Fibroblast of gingiva (primary cell): Measurements from ENCODE around the gene TMEM69.
"Not testable (repeated sequence)": the region's sequence is repeated elsewhere in the genome, so short reads cannot be mapped to it uniquely, and the experiment has no call there.

Source experiments
- DNase-seq: peaks from one replicate; pipeline ENCODE4 v3.0.0-alpha.2; 2011; ENCODE audit warnings: low read depth

TMEM69 gene

GRCh38 chr1:45677751-45678245 lies 10.2 kb upstream of the TMEM69 start:
- DNase-seq, result no peak

- DNase-seq, result no peak
These were observed 9.5 kb upstream of the TMEM69 start for GRCh38 chr1:45678489-45678888.

DNA sequence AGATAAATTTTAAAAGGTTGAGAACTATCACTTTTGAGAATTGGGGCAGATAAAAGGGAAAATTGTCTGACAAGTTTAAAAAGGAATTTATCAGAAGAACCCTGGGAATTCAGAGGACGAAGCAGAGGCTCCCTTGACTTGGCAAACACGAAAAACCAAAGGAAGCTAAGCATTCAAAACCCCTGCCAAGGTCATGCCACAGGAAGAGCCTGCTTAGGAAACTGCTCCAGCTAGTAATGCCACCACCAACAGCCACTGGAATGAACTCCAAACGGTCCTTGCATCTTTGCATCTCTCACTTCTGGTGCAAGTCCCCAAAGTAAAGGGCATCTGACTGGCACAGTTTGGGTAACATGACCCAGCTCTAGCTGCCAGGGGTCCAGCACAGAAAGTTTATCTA lies 8.9 kb upstream of the TMEM69 start:
- DNase-seq, result peak; percentile 73

DNA sequence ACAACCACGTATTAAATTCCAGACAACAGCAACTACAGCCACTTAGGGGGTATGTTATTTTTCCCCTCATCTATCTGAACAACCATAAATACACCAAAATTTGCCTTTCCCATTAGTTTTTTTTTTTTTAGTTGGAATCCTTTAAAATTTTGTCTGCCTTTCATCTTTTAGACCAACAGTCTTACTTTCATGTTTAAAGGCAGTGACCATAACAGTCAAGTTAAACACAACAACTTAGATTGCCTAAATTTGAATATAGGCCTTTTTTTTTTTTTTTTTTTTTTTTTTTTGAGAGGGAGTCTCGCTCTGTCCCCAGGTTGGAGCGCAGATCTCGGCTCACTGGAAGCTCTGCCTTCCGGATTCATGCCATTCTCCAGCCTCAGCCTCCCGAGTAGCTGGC lies 5.0 kb upstream of the TMEM69 start:
- no peak for DNase-seq

GRCh38 chr1:45684402-45684801 lies 3.6 kb upstream of the TMEM69 start:
- no peak for DNase-seq

DNA sequence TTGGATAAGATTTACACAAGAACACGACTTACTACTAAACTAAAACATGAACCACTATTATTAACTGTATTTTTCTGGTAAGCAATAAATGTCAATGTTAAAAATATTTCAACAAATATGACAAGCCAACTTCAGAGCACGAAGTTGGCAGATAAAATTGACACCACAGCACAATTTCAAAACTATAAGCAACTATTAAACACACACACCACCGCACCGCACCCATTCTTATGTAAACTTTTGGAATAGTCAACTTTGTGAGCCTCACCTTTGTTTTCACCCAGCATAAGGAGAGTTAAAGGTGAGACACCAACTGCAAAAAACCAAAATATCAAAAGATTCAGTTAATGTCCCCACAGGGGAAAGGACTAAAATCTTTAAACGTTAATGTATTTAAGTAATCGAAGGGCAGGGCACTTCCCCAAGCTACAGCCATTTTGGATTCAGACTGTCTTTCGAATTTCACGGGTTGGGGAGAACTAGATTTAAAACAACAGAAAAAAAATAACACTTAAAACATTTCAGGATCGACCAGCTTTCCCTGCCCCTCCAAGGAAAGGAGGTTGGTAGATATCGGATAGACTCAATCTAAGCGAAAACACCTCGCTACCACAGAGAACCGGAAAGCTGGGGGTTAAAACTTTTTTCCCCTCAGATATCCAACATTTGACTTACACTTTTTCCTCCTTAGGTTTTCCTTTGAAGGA lies 2.5 kb upstream of the TMEM69 start:
- no peak for DNase-seq

GRCh38 chr1:45686015-45686287 lies 2.0 kb upstream of the TMEM69 start:
- DNase-seq, result no peak

- DNase-seq, result peak; percentile 97
These were observed 1.5 kb upstream of the TMEM69 start, which contains the start of gene GPBP1L1 for GRCh38 chr1:45686288-45687013. Gene GPBP1L1 (minus strand): TSS chr1:45686533. CDS start chr1:45659087, 27,446 bp downstream.

GRCh38 chr1:45687014-45687753 lies 797 bp upstream of the TMEM69 start:
- peak; percentile 99 for DNase-seq

DNA sequence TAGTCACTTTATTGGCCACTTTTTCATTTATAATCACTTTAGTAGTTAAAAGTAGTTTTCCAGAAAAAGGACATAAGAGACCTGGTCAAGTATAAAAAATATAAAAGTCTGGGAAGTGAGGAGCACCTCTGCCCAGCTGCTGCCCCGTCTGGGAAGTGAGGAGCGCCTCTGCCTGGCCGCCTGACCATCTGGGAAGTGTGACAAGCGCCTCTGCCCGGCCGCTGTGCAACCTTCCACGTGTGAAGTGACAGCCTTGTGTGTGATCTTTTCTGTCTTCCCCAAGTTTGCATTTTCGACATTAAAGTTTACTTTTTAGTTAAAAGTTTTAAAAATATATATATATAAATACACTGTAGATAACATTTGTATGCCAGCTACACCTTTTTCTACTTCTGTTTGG lies 5.8 kb downstream of the TMEM69 start:
- not testable (repeated sequence) for DNase-seq

DNA sequence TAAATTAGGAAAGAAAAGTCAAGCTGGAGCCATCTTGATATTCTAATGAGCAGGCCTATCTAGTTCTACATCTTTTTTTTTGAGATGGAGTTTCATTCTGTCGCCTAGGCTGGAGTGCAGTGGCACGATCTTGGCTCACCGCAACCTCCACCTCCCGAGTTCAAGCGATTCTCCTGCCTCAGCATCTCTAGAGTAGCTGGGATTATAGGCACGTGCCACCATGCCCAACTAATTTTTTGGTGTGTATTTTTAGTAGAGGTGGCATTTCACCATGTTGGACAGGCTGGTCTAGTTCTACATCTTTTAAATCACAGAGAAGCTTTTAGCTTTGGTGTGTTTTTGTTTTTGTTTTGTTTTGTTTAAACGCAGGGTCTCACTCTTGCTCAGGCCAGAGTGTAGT lies 6.8 kb downstream of the TMEM69 start:
- DNase-seq, result no peak

GRCh38 chr1:45704637-45705036 lies 16.7 kb downstream of the TMEM69 start:
- DNase-seq, result no peak

- no peak for DNase-seq
These were observed 25.7 kb downstream of the TMEM69 start for GRCh38 chr1:45713711-45714110.

DNA sequence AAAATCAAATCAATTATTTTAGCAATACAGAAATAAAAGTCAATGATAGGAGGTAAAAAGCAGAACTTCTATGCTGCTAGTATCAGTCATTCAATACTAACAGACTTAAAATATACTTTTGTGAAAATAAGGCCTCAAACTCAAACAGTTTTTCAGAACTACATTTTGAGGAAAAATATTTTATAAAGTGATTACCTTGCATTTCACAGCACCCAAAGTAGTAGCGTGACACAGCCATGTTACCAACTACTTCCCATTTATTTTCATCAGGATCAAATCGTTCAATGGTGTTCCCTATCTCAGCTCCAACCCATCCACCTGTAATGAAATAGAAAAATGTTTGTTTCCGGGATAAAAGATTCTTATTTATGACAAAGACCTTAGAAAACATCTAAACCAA lies 28.7 kb downstream of the TMEM69 start:
- no peak for DNase-seq

- peak; percentile 8 for DNase-seq
These were observed 29.4 kb downstream of the TMEM69 start for GRCh38 chr1:45717386-45717785.

GRCh38 chr1:45718289-45718688 lies 30.3 kb downstream of the TMEM69 start:
- no peak for DNase-seq

- peak; percentile 39 for DNase-seq
These were observed 33.2 kb downstream of the TMEM69 start for GRCh38 chr1:45721207-45721606.

DNA sequence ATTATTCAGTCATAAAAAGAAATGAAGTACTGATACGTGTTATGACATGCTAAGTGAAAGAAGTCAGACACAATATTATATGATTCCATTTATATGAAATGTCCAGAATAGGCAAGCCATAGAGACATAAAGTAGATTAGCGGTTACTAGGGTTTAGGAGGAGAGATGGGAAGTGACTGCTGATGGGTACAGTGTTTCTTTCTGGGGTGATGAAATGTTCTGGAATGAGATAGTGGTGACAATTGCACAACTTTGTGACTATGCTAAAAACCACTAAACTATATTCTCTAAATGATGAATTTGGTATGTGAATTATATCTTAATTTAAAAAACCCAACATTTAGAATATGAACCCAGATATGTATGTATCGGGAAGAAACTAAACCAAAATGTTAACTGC lies 34.8 kb downstream of the TMEM69 start:
- peak; percentile 53 for DNase-seq

- DNase-seq, result no peak
These were observed 35.4 kb downstream of the TMEM69 start for GRCh38 chr1:45723248-45723930.

DNA sequence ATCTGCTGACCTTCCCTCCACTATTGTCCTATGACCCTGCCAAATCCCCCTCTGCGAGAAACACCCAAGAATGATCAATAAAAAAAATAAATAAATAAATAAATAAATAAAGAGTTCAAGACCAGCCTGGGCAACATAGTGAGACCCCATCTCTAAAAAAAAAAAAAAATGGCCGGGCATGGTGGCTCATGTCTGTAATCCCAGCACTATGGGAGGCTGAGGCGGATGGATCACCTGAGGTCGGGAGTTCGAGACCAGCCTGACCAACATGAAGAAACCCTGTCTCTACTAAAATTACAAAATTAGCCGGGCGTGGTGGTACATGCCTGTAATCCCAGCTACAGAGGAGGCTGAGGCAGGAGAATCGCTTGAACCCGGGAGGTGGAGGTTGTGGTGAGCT lies 38.0 kb downstream of the TMEM69 start:
- not testable (repeated sequence) for DNase-seq

DNA sequence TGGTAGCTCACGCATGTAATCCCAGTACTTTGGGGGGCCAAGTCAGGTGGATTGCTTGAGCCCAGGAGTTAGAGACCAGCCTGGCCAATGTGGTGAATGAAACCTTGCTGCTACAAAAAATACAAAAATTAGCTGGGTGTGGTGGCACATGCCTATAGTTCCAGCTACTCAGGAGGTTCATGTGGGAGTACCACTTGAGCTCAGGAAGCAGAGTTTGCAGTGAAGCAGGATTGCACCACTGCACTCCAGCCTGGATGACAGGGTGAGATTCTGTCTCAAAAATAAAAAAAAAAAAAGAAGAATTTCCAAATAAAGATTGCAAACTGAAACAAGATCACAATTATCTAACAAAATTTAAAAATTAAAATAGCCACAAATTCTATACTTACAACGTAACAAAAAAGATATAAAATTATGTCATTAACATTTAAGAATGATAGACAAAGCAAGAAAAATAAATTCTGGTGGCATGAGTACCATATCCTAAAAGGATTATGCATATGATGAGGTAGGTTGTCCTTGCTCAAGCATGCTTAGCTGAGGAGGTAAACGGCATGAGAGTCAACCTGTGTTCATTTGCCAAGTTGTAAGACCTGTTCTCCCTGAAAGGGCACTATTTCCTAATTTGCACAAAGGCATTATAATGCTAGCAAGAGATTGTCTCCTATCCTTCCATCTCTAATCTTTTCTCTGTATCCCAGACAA lies 42.2 kb downstream of the TMEM69 start:
- no peak for DNase-seq
